GM21526 (cell line): ENCODE measurements around the gene UNC5B.
"Not testable (repeated sequence)": the region's sequence is repeated elsewhere in the genome, so short reads cannot be mapped to it uniquely, and the experiment has no call there.

ENCODE experiments used
- ATAC-seq: cut with Tn5 transposase; IDR thresholded peaks from one replicate; pipeline ENCODE4 v1.9.1; 2021; ENCODE audit warnings: moderate library complexity; ENCODE audit not compliant: unreplicated experiment, low FRiP score

UNC5B gene

DNA sequence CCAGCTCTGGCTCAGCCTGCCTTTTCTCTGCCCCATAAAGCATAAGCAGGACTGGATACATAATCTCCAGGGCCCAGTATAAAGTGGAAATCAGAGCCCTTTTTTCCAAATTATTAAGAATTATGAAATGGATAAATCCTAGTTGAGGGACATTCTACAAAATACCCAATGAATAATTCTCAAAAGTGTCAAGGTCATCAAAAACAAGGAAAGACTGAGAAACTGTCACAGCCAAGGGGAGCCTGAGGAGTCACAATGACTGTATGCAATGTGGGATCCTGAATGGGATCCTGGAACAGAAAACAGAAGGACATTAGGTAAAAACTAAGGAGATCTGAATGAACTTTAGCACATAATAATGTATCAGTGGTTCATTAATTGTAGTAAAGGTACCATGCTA lies 4.8 kb upstream of the UNC5B start:
- no peak for ATAC-seq

DNA sequence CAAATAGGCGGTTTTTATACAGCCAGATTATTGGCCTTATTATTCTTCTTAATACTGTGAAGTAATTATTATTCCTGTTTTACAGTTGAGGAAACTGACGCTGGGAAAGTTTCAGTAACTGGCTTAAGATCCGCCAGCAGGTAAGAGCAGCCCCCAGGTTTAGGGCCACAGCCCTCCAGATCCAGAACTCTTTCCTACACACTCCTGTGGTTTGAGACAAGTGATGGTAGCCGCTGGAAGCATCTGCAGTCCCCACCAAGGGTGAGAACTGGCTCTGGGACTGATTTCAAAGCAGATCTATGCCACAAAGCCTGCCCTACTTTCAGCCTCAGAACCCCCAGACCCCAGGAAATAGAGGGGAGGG lies 3.0 kb upstream of the UNC5B start:
- no peak for ATAC-seq

DNA sequence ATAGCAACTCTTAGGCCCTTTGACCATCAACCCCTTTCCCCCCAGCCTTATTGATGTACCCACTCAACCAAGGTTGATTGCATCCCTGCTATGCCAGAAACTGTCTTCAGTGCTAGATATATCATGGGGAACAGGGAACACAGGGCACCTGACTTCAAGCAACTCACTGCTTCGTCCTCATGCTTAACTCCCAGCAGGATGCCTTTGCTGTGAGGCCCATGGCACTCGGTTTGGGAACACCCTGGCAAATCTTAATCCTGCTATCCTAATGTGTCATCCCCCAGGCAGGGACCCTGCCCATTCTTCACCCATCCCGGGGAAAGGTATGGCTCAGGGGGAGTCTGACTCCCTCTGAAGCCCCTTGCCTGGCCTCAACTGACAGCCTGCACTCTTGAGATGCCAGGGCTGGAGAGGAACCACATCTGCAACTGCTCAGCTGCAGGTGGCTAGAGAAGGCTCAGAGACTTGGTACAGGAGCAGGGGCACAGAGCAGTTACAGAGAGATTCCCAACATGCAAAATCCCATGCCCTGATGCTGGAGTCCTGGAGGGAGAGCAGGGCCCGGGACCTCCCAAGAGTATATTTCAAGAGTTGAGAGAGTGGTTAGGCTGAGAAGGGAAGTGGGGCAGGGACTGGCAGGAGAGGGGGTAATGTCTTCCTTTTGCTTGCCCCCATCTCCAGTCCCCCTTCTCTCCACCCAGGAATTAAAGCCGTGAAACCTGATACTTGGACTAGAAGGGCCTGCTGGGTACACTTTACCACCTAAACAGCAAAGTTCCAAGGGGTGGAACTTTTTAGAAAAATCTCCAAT lies 2.4 kb upstream of the UNC5B start:
- no peak for ATAC-seq

DNA sequence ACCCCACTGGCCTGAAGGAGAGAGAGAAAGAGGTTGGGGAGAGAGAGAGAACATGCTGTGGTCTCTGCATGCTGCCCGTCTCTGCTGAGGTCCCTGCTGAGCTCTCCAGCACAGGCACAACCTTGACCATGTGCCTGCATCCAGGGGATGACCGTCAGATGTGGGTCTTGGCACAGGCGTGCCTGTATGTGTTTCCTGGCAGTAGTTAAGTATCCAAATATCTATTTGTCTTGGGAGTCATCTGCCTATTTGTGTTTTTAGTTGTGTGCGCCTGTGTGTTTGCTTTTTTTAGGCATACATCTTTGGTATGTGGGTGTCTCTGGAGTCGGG lies 1.9 kb upstream of the UNC5B start:
- no peak for ATAC-seq

DNA sequence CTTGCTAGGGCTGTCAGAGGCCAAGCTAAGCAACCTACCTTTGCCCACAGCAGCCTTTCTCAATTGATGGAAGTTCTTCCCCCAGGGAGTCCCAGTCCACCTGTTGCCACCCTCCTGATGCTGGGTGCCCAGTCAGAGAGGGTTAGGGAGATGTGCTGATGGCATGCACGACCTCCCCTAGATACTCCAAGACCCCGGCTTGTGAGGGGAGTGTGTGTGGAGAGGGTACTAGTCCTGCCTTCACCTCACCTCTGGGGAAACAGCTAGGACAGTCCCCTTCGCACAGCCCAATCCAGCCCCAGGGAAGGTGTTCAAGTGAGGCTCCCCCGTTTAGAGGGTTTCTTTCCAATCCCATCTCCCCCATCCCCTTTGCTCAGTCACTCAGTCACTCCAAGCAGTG lies 1.3 kb upstream of the UNC5B start:
- ATAC-seq: no peak

DNA sequence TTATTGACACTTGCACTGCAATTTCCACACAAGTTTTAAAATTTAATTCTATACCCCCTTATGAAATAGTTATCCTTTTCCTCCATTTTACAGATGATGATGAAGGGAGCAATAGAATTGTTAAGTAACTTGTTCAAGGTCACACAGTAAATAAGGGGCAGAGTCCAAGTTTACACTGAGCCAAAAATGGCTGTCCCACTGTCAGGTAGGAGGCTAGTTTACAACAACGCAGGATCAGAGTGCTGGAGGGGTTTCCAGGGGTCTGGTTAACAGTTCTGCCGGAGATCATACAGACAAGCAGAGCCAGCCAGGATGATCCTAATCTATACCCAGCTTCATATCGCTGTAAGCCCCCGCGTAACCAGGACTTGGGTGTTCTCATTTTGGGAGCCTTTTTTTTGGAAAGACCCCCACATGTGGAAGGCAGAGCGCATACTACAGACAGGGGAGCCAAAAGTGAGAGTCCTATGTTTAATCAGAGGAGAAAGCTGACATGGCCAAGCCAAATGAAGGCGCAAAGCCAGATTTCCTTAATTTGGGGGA lies 524 bp upstream of the UNC5B start:
- no peak for ATAC-seq

DNA sequence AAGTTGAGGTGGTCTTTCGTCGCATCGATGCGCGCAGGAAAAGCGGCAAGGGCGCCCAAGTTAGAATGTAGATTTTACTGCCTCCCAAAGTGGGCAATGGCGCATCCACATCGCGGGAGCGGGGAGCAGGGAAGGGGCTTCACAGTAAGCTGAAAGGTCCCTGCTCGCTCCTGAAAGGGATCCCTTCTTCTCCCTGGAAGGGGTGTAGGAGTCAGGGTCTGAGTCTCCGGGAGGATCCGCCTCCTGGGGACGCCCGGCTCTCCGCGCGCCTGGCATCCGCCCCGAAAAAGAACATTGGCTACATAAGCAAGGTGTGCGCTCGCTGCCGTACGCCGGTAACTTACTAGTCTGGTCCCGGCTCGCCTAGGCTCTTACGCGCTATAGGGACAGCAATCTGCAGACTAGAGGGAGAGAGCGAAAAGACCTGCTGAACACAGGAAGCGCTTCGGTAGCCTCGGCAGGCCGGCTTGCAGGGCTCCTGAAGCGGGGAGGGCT lies 804 bp downstream of the UNC5B start:
- ATAC-seq: no peak

DNA sequence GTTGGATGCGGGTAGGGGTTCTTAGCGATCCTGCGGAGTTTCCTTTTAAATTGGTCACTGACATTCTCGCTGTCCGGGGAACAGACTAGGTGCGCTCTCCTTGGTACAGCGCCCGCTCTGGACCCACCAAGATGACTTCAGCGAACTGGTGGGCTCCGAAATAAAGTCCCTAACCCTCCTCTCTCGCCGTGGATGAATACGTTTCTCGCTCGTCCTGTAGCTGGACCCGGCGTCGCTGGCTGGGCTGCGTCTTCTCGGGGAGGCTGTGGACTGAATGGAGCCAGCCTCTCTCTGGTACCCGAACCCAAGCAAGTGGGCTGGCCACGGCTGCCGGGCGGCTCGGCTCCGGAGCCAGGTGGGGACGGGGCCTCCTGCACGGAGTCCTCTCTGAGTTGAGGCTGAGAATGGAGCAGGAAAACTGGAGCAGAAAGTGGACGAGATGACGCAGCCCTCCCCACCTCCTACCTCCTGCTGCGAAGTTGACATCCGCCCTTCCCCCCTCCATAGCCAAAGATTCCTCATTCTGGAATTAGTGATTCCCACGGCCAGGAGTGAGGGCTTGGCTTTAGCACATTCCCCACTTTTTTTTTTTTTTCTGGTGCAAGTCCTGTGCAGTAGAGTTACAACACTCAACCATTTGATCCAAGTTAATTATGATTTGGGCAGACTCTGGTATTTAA lies 1.5 kb downstream of the UNC5B start:
- ATAC-seq: no peak

DNA sequence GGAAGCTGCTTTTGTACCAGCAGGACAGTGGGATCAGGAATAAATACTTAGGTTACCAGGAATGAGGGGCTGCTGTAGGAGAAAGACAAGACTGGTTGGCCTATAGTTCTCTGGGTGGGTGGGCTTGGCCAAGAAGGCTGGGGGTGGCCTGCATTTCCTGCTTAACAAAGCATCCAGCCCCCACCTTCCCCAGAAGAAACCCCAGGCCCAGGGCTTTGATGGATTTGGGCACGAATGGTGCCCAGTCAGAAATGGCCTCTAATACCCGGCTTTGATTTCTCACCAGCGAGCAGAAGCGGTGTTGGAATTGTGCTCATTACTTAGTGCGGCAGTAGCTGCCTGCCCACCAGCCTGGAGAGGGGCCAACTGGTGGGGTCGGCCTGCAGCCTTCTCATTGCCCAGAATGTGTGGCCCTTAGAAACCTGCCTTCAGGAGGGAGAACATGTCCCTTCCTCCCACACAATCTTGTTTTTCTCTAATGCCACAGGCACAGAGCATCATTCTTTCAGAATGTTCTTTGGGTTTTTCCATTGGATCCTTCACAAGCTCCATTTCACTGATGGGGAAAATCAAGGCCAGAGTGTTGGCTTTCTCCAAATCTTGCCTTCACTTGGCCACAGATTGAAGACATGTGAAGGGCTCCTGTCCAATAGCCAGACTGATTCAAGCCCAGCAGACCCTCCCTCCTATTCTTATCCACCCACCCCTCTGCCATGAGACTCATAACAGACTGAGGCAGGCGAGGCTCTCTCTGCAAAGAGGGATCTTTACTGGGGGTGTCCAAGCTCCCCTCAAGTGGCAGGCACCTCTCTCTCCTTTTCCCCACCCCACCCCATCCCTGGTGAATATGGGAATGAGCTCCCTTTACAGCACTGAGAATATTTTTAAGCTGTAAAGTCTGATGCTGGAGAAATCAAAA lies 2.5 kb downstream of the UNC5B start:
- ATAC-seq: no peak

DNA sequence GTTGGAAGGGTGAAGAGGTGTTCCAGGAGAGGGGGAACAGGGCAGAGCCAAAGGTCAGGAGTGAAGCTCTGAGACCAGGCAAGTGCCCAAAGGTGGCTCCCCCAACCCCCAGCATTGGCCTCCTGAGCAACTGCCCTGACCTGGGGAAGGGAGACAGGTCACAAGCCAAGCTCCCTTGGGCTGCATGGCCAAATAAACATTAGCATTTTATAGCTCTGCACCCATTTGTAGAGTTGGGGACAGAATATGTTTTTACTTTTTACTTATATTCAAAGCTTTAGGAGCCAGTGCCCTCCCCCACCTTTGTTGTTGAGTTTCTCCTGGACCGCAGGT lies 4.0 kb downstream of the UNC5B start:
- ATAC-seq: no peak

DNA sequence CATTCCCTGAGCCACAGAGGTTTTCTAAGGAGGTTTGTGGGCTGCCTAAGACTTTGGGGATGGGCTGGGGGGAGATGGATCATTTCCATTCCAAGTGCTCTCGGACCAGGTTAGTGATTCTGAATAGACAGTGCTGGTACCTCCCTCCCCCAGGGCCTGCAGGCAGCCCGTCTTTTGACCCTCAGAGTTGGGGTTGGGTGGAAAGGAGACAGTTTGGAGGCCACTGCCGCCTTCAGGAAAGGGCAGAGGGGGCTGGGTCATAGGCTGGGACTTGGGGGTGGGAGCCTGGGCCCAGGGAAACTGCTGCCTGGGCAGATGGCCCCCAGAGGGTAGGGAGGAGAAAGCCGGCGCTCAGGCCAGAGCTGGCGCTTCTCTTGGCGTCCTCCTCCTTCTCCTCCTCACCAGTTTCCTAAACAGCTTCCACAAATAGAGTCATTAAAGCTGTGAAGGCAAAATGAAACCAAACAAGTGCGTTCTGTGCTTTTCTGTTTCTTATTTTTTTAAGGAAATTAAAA lies 4.4 kb downstream of the UNC5B start:
- ATAC-seq: no peak

DNA sequence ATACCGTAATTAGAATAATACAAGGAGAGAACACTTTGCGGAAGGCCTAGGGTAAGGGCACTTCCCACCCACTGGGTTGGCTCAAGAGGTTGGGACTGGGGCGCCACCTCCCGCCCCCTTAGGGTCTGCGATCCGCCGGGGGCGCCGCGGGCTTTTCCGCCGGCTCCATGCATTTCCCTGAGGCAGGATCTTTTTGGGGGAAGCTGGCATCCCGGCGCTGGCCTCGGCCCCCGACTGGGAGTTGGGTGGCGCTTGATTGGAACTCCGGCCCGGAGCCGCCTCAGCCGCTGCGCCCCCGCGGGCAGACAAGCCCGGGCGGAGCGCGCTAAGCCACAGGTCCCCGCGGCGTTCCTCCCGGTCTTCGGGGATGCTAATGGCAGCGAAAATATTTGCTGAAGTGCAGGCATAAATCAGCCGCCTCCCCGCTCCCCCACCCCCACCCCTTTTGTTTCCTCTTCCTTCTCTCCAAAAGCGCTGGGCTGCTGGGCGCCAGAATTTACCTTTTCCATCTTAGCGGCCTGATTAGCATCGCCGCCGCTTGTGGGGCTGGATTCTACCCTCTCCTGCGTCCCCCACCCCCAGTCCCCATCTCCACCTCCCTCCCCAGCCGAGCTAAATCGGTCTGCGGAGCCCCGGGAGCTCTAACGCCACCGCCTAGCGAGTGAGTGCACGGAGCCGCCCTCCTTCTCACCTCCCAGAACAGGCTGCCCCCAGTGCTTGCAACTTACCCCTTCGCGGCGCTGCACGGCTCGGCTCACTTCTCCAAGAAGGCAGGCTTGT lies 5.1 kb downstream of the UNC5B start:
- ATAC-seq: no peak

DNA sequence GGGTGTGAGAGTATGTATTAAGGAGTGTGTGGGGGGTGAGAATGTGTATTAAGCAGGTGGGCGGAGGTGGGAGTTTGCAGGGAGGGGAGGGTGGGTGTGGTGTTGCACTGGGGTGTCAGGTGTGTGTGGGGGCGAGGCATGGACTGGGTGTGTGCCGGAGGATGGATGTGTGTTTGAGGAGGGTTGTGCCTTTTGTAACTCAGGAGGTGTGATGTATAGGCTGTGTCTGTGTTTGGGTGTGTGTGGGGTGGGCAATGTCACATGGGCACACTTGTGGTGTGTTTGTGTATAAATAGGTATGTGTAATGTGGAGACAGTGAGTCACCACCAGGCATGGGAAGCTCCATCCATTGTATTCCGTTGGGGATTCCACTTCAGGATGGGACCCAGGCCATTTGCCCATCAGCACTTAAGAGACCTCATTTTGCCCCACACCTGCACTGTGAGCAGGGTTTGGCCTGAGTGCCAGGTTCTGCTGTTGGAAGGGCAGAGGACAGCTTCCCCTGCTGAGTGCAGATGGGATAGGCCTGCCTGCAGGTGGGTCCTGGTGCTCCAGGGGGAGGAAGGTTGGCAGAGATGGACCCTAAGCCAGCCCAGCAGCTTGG lies 5.8 kb downstream of the UNC5B start:
- no peak for ATAC-seq

DNA sequence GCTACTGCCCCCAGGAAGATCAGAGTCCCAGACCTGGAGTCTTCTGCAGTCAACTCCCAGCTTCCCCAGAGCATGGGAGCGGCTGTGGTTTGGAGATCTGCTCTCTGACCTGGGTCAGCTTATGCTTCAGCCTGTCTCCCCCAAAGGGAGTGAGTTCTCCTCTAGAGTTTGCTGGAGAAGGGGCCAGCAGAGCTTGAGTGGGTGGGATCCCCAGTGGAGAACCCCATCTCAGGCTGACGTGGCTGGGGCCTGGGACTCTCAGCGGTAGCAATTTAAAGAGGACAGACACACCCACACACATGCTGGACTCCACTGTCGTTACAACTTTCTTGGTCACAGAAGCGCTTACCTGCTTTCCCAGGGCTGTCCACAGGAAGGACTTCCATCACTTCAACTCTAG lies 6.3 kb downstream of the UNC5B start:
- no peak for ATAC-seq

DNA sequence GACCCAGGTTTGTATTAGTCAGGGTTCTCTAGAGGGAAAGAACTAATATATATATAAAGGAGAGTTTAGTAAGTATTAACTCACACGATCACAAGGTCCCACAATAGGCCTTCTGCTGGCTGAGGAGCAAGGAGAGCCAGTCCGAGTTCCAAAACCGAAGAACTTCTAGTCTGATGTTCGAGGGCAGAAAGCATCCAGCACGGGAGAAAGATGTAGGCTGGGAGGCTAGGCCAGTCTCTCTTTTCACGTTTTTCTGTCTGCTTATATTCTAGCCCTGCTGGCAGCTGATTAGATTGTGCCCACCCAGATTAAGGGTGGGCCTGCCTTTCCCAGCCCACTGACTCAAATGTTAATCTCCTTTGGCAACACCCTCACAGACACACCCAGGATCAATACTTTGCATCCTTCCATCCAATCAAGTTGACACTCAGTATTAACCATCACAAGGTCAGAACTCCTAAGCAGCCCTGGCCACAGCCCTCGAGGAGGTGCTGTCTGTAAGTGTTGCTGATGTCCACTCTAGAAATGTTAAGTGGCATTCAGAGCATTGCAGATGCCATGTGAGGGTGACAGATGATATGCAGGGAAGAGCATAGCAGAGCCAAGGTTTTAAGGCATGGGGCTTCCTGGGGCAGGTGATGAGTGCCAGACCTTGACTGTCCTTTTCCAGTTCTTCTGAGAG lies 7.0 kb downstream of the UNC5B start:
- not testable (repeated sequence) for ATAC-seq

DNA sequence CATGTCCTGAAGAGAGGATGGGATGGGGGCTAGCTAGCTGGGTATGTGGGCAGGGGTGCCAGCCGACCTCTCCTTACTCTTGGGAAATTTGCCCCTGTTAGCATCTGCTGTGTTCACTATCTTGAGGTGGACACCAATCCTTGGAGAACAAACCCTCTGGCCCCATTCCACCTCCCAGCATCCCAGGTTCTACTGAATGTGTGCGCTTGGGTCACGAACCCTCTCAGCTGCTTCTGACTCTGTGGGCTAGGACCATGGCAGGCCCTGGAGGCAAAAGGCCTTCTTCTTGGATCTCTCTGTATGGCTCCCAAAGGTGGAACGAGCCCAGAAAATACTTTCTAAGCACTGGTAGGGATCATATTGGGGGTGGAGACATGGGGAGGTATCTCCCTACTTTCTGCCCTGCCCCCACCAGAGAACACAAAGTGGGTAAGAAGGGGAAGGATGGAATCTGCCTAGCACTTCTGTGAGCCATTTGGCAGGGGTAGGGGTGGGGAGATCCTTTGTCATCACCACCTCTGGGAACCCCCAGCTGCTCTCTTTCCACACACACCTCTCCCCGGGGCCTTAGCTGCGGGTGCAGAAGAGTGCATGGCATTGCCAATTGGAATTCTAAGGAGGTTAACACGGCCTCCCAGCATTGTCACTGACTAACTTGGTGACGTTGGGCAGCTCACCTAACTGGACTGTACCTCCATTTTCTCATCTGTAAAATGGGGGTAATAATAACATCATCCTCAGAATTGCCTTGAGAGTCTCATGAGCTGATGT lies 7.7 kb downstream of the UNC5B start:
- no peak for ATAC-seq

DNA sequence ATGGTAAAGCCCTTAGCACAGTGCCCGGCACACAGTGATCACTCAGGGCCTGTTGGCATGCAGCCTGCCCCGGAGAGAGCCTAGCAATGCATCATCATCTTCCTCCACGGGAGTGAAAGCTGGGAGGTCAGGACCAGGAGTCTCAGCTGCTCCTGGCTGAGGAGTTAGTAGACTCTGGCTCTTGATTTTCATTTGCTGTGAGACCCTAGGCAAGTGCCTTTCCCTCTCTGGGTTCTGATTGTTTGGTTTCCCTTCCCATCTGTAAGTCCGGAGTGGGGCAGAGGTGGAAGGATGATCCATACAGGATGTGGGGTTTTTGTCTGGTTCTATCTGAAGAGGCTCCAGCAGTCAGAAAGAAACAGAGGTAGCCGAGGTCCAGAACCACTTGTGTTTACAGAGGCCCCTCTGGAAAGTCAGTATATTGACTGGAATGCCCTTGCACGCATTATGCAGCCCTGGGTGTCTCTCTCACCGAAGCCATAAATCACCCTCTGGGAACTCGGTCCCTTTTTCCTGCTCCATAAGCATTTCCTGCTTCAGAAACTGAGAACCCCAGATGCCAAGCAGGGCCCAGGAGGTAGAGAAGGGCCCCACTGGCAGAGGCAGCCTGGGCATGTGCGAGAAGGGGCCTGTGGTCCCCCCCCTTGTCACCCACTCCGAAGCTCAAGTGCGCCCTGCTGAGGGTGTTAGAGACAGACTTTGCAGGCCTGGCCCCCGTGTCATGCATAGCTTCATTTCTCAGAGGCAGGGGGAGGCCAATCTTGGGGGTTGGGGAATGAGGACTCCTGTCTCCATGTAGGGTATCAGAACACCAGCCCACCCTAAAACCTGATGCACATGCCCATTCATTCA lies 8.5 kb downstream of the UNC5B start:
- no peak for ATAC-seq
